CD4-positive, alpha-beta T cell treated with Interleukin-10 for 1 hour (primary cell): ENCODE results near the gene JAKMIP1.
A peak's percentile ranks its signal among the peaks of the same experiment; 100 is the strongest.
"Not testable (repeated sequence)": the region's sequence is repeated elsewhere in the genome, so short reads cannot be mapped to it uniquely, and the experiment has no call there.

Experiments
- DNase-seq: peaks from one replicate; pipeline ENCODE4 v3.0.0-alpha.2; 2020

JAKMIP1 gene

GRCh38 chr4:6002926-6003325 lies 197.4 kb downstream of the JAKMIP1 start:
- DNase-seq: no peak

DNA sequence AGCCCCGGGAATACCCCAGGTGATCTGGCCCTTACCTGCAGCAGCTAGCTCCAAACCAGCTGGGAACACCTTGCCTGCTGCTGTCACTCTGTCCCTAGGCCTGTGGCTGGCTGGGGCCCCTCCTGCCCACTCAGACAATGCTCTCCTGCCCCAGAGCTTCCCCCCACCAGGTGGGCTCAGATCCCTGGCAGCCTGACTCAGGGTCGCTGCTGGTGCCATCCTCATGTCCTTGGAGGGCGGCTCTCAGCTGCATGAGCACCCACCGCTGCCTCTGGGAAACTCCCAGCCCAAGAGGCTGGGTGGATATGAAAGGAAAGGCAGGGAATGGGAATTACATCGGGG lies 197.9 kb downstream of the JAKMIP1 start:
- DNase-seq: no peak

- DNase-seq: no peak
Measured at GRCh38 chr4:6001680-6002491, 198.5 kb downstream of the JAKMIP1 start.

GRCh38 chr4:5999830-6000365 lies 200.5 kb downstream of the JAKMIP1 start:
- DNase-seq: no peak

GRCh38 chr4:5999356-5999755 lies 201.0 kb downstream of the JAKMIP1 start:
- DNase-seq: no peak

GRCh38 chr4:5998333-5998936 lies 201.9 kb downstream of the JAKMIP1 start:
- DNase-seq: peak; percentile 52

- no peak for DNase-seq
Measured at GRCh38 chr4:5996641-5997040, 203.7 kb downstream of the JAKMIP1 start.

GRCh38 chr4:5995901-5996623 lies 204.3 kb downstream of the JAKMIP1 start:
- DNase-seq: no peak

DNA sequence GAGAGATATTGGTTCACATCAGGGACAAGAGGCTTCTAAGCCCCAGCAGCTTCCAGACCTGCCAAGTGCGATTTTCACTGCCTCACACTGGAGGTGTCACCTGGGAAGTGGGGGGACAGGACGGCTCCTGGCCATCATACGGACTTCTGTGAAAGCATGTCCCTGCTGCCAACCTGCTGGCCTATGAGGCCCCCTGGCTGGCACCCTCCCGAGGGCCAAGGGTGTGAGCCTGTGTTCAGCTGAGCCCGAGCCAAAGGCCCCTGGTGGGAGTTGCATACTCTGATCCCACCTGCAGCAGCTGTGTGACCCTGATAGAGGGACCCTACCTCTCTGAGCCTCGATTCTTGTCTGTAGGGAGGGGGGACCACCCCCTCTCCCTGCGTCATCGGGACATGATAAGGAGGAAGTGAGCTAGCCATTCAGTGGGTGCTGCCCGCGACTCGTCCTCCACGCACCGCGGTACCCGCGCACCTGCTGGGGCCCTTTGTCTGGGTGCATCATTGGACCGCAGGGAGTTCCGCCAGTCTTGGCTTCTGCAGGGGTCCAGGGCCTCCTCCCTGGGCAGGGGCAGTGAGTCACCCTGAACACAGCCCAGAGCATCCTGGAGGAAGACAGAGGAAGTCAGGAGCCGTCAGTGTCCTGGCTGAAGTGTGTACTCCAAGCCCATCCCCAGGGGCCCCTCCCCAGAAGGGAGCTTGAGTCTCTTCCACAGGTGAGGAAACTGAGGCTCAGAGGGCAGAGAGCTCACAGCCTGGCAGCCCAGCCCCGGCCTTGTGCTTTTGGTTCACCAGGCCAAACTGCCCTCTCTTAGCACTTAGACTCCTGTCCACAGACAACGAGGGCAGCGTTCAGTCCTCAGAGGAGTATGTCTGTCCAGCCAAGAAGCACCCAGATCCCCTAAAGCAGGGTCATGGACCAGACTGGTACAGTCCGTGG lies 206.2 kb downstream of the JAKMIP1 start:
- no peak for DNase-seq

GRCh38 chr4:5993346-5993745 lies 207.0 kb downstream of the JAKMIP1 start:
- DNase-seq: not testable (repeated sequence)

DNA sequence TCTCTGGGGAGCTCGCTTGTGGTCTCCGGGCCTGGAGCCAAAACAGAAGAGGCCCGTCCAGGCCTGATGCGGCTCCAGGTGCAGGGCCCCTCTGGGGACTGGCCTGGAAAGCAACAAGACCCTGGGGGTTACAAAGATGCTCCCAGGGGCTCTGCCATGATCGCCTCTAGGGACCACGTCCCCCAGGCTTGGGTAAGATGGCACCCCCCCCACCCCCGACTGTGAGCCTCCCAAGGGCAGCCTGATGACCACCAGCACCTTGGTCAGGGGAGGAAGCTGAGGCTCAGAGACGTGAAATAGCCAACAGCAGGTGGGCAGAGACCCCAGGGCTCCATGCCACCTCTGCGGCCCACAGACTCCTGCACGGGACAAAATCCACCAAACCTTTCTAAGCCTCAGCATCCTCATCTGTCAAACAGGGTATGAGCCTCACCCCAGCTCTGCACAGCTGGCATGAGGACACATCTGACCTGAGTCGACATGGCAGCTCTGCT lies 207.5 kb downstream of the JAKMIP1 start:
- DNase-seq: no peak

DNA sequence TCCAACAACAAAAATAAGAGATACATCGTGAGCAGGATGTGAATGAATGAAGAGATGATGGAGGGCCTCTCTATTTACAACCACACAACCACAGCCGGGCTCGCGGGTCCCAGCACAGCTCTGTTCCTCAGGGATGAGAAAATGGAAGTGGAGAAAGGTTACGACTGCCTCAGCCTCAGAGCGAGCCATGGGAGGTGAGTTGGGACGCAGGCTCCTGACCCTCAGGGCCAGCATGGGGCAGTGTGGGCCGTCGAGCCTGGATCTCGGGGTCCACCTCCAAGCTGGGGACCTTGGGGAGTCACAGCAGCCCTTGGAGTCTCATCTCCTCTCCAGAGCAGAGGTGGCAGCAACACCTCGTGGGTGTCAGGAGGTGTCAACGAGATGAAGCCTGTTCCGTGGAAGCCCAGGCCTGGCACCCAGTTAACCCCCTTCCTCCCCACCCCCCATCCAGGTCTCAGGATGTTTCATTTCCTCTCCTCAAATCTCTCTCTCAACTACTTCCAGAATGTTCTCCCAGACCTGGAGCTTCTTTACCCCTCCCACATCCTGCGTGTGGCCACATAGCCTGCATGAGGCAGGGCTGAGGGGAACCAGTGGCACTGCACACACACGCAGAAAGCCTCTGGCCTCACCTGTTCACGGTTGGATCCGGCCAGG lies 208.1 kb downstream of the JAKMIP1 start:
- no peak for DNase-seq

GRCh38 chr4:5991405-5991804 lies 208.9 kb downstream of the JAKMIP1 start:
- no peak for DNase-seq

DNA sequence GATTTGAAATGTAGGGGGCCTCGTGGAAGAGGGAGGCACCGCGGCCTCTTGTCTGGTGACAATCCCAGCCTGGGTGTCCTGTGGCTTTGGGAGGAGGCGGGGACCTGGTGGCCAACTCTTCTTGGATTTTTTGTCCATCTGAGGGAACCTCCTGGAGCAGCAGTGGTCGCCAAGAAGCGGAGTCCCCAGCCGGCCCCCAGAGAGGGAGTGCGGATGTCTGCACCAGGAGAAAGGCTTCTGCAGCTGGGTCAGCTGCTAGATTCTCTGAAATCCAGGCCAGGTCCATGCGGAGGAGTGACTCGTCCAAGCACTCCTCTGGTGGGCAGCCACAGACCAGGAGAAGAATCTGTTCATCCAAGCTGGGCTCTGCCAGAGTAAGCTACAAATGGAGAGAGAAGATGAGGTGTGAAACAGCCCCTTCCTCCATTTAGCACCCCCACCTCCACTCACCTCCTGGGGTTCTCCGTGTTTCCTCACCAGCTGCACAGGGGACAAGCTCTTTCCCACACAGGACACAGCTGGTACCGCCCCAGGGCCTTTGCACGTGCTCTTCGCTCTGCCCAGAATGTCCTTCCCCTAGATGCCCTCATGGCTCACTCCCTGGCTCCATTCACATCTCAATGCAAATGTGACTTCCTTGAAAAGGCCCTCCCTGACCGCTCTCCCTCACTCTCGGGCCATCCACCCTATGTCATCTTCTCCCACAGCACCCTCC lies 209.7 kb downstream of the JAKMIP1 start:
- no peak for DNase-seq

DNA sequence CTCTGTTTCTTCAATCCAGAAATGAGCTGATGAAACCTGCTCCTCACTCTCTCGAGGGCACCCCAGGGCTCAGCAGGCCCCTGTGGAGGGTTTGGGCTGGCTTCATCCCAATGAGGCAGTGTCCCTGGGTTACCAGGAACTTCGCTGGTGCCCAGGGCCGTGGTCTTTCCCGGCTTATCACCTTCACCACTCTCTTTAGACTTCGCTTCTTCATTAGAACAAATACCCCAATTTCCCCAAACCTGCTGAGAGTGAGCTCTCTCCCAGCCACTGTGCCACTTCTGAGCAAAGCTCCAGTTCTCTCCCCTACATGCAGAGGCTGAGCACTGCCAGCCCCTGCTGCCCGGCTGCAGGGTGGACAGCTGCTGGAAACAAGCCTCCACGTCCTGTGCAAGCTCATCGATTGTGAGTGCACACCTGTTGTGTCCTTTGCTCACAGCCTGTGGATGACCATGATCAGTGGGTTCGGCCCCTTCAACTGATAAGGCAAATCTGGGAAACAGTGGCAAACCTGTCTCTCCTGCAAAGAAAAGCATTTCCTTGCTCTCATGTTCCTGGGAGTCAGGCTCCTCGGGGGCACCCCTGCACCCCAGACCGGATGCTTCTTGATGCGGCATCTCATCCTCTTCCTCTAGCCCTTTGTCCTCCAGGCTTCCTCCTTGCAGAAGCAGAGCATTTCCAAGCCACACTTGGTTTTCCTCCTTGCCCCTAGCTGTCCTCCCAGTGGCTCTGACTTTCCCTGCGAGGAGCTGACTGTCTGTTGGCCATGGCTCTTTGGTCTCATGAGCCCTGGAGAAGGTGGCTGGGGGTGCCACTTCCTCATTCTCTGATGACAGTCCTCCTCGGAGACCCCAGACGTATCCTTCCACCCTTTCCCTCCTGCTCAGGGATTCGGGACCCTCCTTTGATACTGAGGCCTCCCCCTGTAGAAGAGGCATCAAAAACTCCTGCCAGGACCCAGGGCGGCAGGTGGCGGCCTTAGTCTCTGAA lies 210.8 kb downstream of the JAKMIP1 start:
- no peak for DNase-seq

DNA sequence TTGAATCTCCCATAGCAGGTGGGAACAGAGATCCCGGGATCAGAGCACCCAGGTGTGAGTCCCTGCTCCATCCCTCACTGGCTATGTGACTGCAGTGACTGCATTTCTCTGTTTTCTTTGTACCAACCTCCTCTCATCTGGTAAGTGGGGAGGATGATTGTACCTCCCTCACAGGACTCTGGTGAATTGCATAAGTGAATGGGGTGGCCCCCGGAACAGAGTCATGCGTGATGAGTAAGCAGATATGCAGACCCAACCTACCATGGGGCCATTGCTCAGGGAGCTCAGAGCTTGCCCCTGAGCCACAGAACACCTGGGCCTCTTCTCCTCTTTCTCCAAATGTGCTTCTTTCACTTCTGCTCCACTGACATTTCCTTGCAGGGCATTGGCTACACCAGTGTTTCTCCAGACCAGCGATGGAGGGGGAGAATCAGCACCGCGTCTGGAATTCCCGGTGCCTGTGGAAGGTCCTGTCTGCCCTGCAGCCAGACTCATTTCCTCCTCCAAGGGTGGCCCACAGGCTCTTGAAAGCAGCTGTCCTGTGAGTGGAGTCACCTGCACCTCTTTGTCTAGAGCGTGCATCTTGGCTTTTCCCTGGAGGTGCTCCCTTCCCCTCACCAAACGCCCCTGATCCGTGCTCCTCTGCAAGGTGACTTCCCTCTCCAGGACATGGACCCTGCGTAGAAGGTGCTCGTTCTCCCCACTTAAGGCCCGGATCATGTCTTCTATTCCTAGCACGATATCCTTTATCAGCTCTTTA lies 212.1 kb downstream of the JAKMIP1 start:
- DNase-seq: no peak

GRCh38 chr4:5984843-5985242 lies 215.5 kb downstream of the JAKMIP1 start:
- DNase-seq: no peak

DNA sequence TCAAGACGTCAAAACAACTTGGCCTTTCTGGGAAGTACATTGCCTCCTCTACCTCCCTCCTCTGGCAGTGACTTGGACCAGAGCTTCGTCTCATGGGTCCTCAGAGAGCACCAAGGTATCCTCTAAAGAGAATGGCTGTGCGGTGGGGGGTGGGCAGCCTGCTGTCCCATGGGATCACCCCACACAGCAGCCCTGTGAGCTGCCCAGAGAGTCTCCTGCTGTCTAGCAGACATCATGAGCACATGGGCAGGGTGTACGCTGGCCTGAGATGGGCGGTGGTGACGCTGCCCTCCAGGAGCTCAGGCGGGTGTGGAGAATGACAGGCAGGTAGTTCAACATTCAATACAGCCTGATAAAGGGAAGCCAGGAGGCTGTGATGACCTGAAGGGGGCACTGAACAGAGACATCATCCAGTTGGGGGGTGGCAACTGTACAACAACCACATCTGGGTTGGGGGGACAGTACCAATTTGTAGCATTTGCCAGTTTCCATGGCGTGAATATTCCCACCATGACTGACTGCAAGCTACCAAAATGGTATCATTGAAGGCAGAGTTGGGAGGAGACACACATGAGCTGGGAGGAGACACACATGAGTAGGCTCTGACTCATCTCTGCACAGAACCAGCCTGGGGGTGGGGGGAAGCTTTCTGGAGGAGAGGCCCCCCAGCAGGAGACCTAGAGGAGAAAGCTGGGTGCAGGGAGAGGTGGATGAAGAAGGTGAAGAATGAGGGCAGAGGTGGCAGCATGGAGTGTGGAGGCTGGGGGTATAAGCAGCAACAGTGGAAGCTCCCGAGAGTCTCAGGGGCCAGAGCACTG lies 218.0 kb downstream of the JAKMIP1 start:
- DNase-seq: no peak
